ENCODE results near the gene PHLDA1. TPM values are rescaled to one million over a fixed set of nuclear protein-coding genes. Genes with fewer than 3 reads are reported as not detected.

Gene PHLDA1
- total and polyA plus RNA-seq, 2 donors (not counting 1 experiment from before 2014, with no cell fraction given): 1.0 to 1.7 TPM

DNA sequence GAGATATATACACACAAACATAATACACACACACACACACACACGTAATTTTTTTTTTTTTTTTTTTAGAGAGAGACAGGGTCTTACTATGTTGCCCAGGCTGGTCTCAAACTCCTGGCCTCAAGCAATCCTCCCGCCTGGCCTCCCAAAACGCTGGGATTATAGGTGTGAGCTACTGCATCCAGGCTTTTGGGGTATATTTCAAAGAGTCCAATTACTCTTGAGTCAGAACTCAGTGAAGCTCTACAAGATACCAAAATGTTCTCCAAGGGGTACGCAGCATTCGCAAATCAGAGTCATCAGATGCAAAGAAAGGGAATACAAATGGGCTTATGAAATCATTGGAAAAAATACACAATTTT, 54.0 kb downstream of the PHLDA1 start:
- Mint-ChIP-seq H3K27ac (peak overlapping the region; percentile 16), H3K4me3 (no peak overlapping the region), H3K9me3 (ENCODE audit: insufficient read depth) (no peaks in the 10 kb centered on the region), H3K27me3 (no peaks in the 10 kb centered on the region), H3K4me1 (peaks cover 18% of the 10 kb centered on the region)
- Histone ChIP-seq H2AFZ (ENCODE audit: insufficient read depth, low read depth, low read length, poor library complexity, severe bottlenecking) (no peak overlapping the region), H3K4me3 (ENCODE audit: control extremely low read depth in 1 of 5, extremely low read depth in 1 of 5, insufficient read depth in 1 of 5, low read depth in 2 of 5, low read length in 4 of 5) (no peak overlapping the region), H3K4me2 (replicated peaks; ENCODE audit: low read depth, low read length, poor library complexity, severe bottlenecking) (no peak overlapping the region), H3K9me3 (ENCODE audit: control extremely low read depth in 1 of 3, control insufficient read depth in 2 of 3, insufficient read depth in 1 of 3, low read length in 2 of 3) (no peaks in the 10 kb centered on the region), H3K27ac (ENCODE audit: low read length in 2 of 2) (no peak overlapping the region), H3K79me2 (ENCODE audit: control insufficient read depth, insufficient read depth, low read length) (no peaks in the 10 kb centered on the region), H3K27me3 (replicated peaks in 1 of 4; ENCODE audit: control extremely low read depth in 1 of 4, control insufficient read depth in 3 of 4, insufficient read depth in 4 of 4, low read length in 3 of 4) (no peaks in the 10 kb centered on the region), H3K36me3 (replicated peaks in 1 of 2; ENCODE audit: control extremely low read depth in 1 of 2, control insufficient read depth in 1 of 2, extremely low read depth in 1 of 2, insufficient read depth in 2 of 2, low read length in 1 of 2) (no peaks in the 10 kb centered on the region), H3K9ac (ENCODE audit: low read length) (no peak overlapping the region), H3K4me1 (ENCODE audit: control insufficient read depth in 2 of 2, insufficient read depth in 2 of 2, low read length in 2 of 2) (peaks cover 0 to 5% of the 10 kb centered on the region in 2 donors), H4K20me1 (ENCODE audit: control insufficient read depth, insufficient read depth, low read length, poor library complexity, severe bottlenecking) (no peaks in the 10 kb centered on the region)
- no peak for TF ChIP-seq EZH2 (IDR thresholded peaks at IDR 0.05; ENCODE audit: borderline replicate concordance, insufficient read depth, low read depth, low read length, poor library complexity, severe bottlenecking)
- TF ChIP-seq, protein P1, sequence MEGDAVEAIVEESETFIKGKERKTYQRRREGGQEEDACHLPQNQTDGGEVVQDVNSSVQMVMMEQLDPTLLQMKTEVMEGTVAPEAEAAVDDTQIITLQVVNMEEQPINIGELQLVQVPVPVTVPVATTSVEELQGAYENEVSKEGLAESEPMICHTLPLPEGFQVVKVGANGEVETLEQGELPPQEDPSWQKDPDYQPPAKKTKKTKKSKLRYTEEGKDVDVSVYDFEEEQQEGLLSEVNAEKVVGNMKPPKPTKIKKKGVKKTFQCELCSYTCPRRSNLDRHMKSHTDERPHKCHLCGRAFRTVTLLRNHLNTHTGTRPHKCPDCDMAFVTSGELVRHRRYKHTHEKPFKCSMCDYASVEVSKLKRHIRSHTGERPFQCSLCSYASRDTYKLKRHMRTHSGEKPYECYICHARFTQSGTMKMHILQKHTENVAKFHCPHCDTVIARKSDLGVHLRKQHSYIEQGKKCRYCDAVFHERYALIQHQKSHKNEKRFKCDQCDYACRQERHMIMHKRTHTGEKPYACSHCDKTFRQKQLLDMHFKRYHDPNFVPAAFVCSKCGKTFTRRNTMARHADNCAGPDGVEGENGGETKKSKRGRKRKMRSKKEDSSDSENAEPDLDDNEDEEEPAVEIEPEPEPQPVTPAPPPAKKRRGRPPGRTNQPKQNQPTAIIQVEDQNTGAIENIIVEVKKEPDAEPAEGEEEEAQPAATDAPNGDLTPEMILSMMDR (IDR thresholded peaks at IDR 0.05): no peak
- intact Hi-C loops (cut with micrococcal nuclease): no loop called here
- CTCF ChIA-PET: interaction anchor here (1.1 to 1.3 kb wide), 2 partner anchors 51 to 54 kb away, joined by 3 to 5 read pairs; partner anchors contain the start of gene PHLDA1
- no peak for DNase-seq
- POLR2A ChIA-PET: no interaction called here
- ATAC-seq (ENCODE audit: low read depth): peak; percentile 5
- WGBS (ENCODE audit: insufficient coverage): no CpG with 5 or more reads among the region's 5 CpGs

GRCh38 chr12:75976913-75977312, 54.7 kb downstream of the PHLDA1 start:
- Histone ChIP-seq H3K4me1 (ENCODE audit: control insufficient read depth in 2 of 2, insufficient read depth in 2 of 2, low read length in 2 of 2) (peaks cover 0 to 5% of the 10 kb centered on the region in 2 donors), H4K20me1 (ENCODE audit: control insufficient read depth, insufficient read depth, low read length, poor library complexity, severe bottlenecking) (no peaks in the 10 kb centered on the region), H3K4me2 (replicated peaks; ENCODE audit: low read depth, low read length, poor library complexity, severe bottlenecking) (no peak overlapping the region), H2AFZ (ENCODE audit: insufficient read depth, low read depth, low read length, poor library complexity, severe bottlenecking) (no peak overlapping the region), H3K27ac (ENCODE audit: low read length in 2 of 2) (no peak overlapping the region), H3K9ac (ENCODE audit: low read length) (no peak overlapping the region), H3K4me3 (ENCODE audit: control extremely low read depth in 1 of 5, extremely low read depth in 1 of 5, insufficient read depth in 1 of 5, low read depth in 2 of 5, low read length in 4 of 5) (no peak overlapping the region), H3K79me2 (ENCODE audit: control insufficient read depth, insufficient read depth, low read length) (no peaks in the 10 kb centered on the region), H3K36me3 (replicated peaks in 1 of 2; ENCODE audit: control extremely low read depth in 1 of 2, control insufficient read depth in 1 of 2, extremely low read depth in 1 of 2, insufficient read depth in 2 of 2, low read length in 1 of 2) (no peaks in the 10 kb centered on the region), H3K27me3 (replicated peaks in 1 of 4; ENCODE audit: control extremely low read depth in 1 of 4, control insufficient read depth in 3 of 4, insufficient read depth in 4 of 4, low read length in 3 of 4) (no peaks in the 10 kb centered on the region), H3K9me3 (ENCODE audit: control extremely low read depth in 1 of 3, control insufficient read depth in 2 of 3, insufficient read depth in 1 of 3, low read length in 2 of 3) (no peaks in the 10 kb centered on the region)
- no peak overlapping the region for H3K4me3 Mint-ChIP-seq
- DNase-seq: no peak
- 90% methylated on average over 2 of the region's 3 CpGs for WGBS (ENCODE audit: insufficient coverage)
- no peaks in the 10 kb centered on the region for H3K27me3 Mint-ChIP-seq
- CTCF ChIA-PET: interaction anchor here (1.1 kb wide), 1 partner anchor 52 kb away, joined by 3 read pairs; no protein-coding TSS in a partner anchor
- intact Hi-C loops (cut with micrococcal nuclease): no loop called here
- ATAC-seq (ENCODE audit: low read depth): no peak
- H3K9me3 Mint-ChIP-seq (ENCODE audit: insufficient read depth): no peaks in the 10 kb centered on the region
- TF ChIP-seq, protein P1 (IDR thresholded peaks at IDR 0.05): no peak
- TF ChIP-seq EZH2 (IDR thresholded peaks at IDR 0.05; ENCODE audit: borderline replicate concordance, insufficient read depth, low read depth, low read length, poor library complexity, severe bottlenecking): no peak
- H3K4me1 Mint-ChIP-seq: peaks cover 18% of the 10 kb centered on the region
- POLR2A ChIA-PET: no interaction called here
- H3K27ac Mint-ChIP-seq: no peak overlapping the region
